NCI-H1417 treated with DMSO at 0.1 percent for 48 hours (cell line): Measurements from ENCODE around the gene TPP2.

ENCODE experiments used
- DNase-seq: peaks from one replicate; lab custom pipeline; 2025; lab: John Stamatoyannopoulos, UW

The TPP2 gene

GRCh38 chr13:102657630-102658029, 60.8 kb downstream of the TPP2 start:
- no peak for DNase-seq

- DNase-seq = no peak
Measured at GRCh38 chr13:102658660-102659059, 61.9 kb downstream of the TPP2 start.

GRCh38 chr13:102659168-102659713, 62.5 kb downstream of the TPP2 start:
- no peak for DNase-seq

GRCh38 chr13:102667023-102667422, 70.2 kb downstream of the TPP2 start:
- no peak for DNase-seq

GRCh38 chr13:102667911-102668310, 71.1 kb downstream of the TPP2 start:
- no peak for DNase-seq

GRCh38 chr13:102670130-102670529, 73.3 kb downstream of the TPP2 start:
- DNase-seq = no peak

- DNase-seq = no peak
Measured at GRCh38 chr13:102675115-102675514, 78.3 kb downstream of the TPP2 start.

GRCh38 chr13:102677122-102677521, 80.3 kb downstream of the TPP2 start:
- peak; percentile 3 for DNase-seq

GRCh38 chr13:102678339-102679107, 81.7 kb downstream of the TPP2 start:
- DNase-seq = no peak

GRCh38 chr13:102679449-102680132, 82.8 kb downstream of the TPP2 start:
- no peak for DNase-seq

GRCh38 chr13:102680133-102680717, 83.4 kb downstream of the TPP2 start:
- DNase-seq = no peak

GRCh38 chr13:102680842-102681740, 84.3 kb downstream of the TPP2 start:
- no peak for DNase-seq

GRCh38 chr13:102682211-102682610, 85.4 kb downstream of the TPP2 start:
- no peak for DNase-seq

- DNase-seq = no peak
Measured at GRCh38 chr13:102682727-102683126, 85.9 kb downstream of the TPP2 start.

- no peak for DNase-seq
Measured at GRCh38 chr13:102683637-102684036, 86.9 kb downstream of the TPP2 start.

- no peak for DNase-seq
Measured at GRCh38 chr13:102686024-102686423, 89.2 kb downstream of the TPP2 start.

- no peak for DNase-seq
Measured at GRCh38 chr13:102687520-102687919, 90.7 kb downstream of the TPP2 start.

- DNase-seq = no peak
Measured at GRCh38 chr13:102688306-102688973, 91.7 kb downstream of the TPP2 start.

GRCh38 chr13:102690883-102691282, 94.1 kb downstream of the TPP2 start:
- no peak for DNase-seq

GRCh38 chr13:102692491-102692826, 95.7 kb downstream of the TPP2 start:
- DNase-seq = no peak

GRCh38 chr13:102693250-102693649, 96.5 kb downstream of the TPP2 start:
- no peak for DNase-seq
